Astrocyte (in vitro differentiated cells and primary cell): Measurements from ENCODE around the gene CCSER1. TPM values are rescaled to one million over a fixed set of nuclear protein-coding genes. Genes with fewer than 3 reads are reported as not detected.

Experiments
- DNase-seq: peaks from one replicate; pipeline ENCODE4 v3.0.0-alpha.2; 2010; ENCODE audit warnings: low read depth
- FAIRE-seq: peaks from 2 replicates; lab custom pipeline; 2011; peaks lifted over from hg19 to GRCh38; lab: Jason Lieb, UNC
- H2AFZ ChIP-seq: 2 replicates; pipeline ENCODE4 v1.6.0; 2012; ENCODE audit warnings: low read depth, low read length, inconsistent platforms
- H3K27ac ChIP-seq: 2 replicates; pipeline ENCODE4 v1.5.1; 2011; ENCODE audit warnings: low read depth, low read length, inconsistent platforms
- H3K27me3 ChIP-seq: 2 replicates; pipeline ENCODE4 v1.6.0; 2011; ENCODE audit warnings: low read length, inconsistent platforms; ENCODE audit not compliant: insufficient read depth
- H3K36me3 ChIP-seq: 2 replicates; pipeline ENCODE4 v1.5.1; 2011; ENCODE audit warnings: low read length, inconsistent platforms; ENCODE audit not compliant: insufficient read depth
- H3K4me1 ChIP-seq: 2 replicates; pipeline ENCODE4 v1.5.1; 2011; ENCODE audit warnings: low read length, inconsistent platforms; ENCODE audit not compliant: insufficient read depth
- H3K4me2 ChIP-seq: 2 replicates; pipeline ENCODE4 v1.6.0; 2012; ENCODE audit warnings: low read length, inconsistent platforms
- H3K4me3 ChIP-seq: 2 replicates; pipeline ENCODE4 v1.5.1; 2011; ENCODE audit warnings: low read depth, mild to moderate bottlenecking, low read length, inconsistent platforms; ENCODE audit not compliant: insufficient read depth
- H3K79me2 ChIP-seq: 2 replicates; pipeline ENCODE4 v1.6.0; 2012; ENCODE audit warnings: mild to moderate bottlenecking, low read length, inconsistent platforms; ENCODE audit not compliant: insufficient read depth
- H3K9ac ChIP-seq: 2 replicates; pipeline ENCODE4 v1.6.0; 2012; ENCODE audit warnings: mild to moderate bottlenecking, low read length, inconsistent platforms
- H3K9me3 ChIP-seq: 2 replicates; pipeline ENCODE4 v1.5.1; 2012; ENCODE audit warnings: low read depth, mild to moderate bottlenecking, low read length, inconsistent platforms; ENCODE audit not compliant: insufficient read depth
- H4K20me1 ChIP-seq: 2 replicates; pipeline ENCODE4 v1.6.0; 2012; ENCODE audit warnings: low read length, inconsistent platforms; ENCODE audit not compliant: insufficient read depth
- H3K27ac Mint-ChIP-seq: one replicate; pipeline ENCODE4 v1.8.0; 2021; ENCODE audit warnings: mild to moderate bottlenecking, mixed read lengths; ENCODE audit not compliant: unreplicated experiment
- H3K27me3 Mint-ChIP-seq: one replicate; pipeline ENCODE4 v1.8.0; 2021; ENCODE audit warnings: low read depth, mixed read lengths; ENCODE audit not compliant: unreplicated experiment
- H3K36me3 Mint-ChIP-seq: one replicate; pipeline ENCODE4 v1.8.0; 2021; ENCODE audit warnings: low read depth, mixed read lengths; ENCODE audit not compliant: unreplicated experiment
- H3K4me1 Mint-ChIP-seq: one replicate; pipeline ENCODE4 v1.8.0; 2021; ENCODE audit warnings: low read depth, mixed read lengths; ENCODE audit not compliant: unreplicated experiment
- H3K4me3 Mint-ChIP-seq: one replicate; pipeline ENCODE4 v1.8.0; 2021; ENCODE audit warnings: mild to moderate bottlenecking, moderate library complexity, mixed read lengths; ENCODE audit not compliant: unreplicated experiment
- H3K9me3 Mint-ChIP-seq: one replicate; pipeline ENCODE4 v1.8.0; 2021; ENCODE audit warnings: mild to moderate bottlenecking, mixed read lengths; ENCODE audit not compliant: unreplicated experiment
- CTCF ChIP-seq: IDR thresholded peaks from 2 replicates; pipeline ENCODE4 v1.5.1; 2011; ENCODE audit warnings: low read depth, mild to moderate bottlenecking, inconsistent platforms, low read length, moderate library complexity; ENCODE audit not compliant: insufficient read depth
- EZH2 ChIP-seq: IDR thresholded peaks from 2 replicates; pipeline ENCODE4 v1.6.1; 2012; ENCODE audit warnings: mild to moderate bottlenecking, low read length, inconsistent platforms; ENCODE audit not compliant: insufficient read depth
- total RNA-seq: library from RNA; stranded (reverse); gene quantifications from 2 replicates; pipeline ENCODE4 v1.2.1, GENCODE V29; 2021

The CCSER1 gene
- total RNA-seq, 1 donor from 2014 or later, result 2.2 TPM

DNA sequence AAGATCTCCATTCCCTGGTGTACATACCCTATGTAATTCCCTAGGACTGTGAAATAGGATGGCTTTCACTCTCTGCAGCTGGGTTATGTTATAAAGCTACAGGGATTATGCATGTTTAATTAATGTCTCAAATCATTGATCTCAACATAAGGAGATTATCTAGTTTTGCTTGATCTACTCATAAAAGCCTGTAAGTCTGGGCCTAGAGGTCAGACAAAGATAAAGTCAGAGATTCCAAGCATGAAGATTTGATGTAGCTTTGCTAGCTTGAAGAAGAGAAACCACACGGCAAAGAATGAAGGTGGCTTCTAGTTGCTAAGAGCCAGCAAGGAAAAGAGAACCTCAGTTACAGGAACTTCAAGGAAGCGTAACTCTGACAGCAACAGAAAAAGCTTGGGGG is 456.9 kb downstream of the CCSER1 start:
- TF ChIP-seq CTCF, result no peak
- TF ChIP-seq EZH2, result no peak
- H3K79me2 ChIP-seq, result no peaks in the 10 kb centered on the region
- H3K4me1 ChIP-seq, result no peaks in the 10 kb centered on the region
- Mint-ChIP-seq H3K27ac (no peak overlapping the region), H3K4me1 (peaks cover 4% of the 10 kb centered on the region), H3K36me3 (no peaks in the 10 kb centered on the region), H3K9me3 (no peaks in the 10 kb centered on the region), H3K27me3 (no peaks in the 10 kb centered on the region), H3K4me3 (no peak overlapping the region)
- H4K20me1 ChIP-seq, result no peaks in the 10 kb centered on the region
- H3K27ac ChIP-seq, result no peak overlapping the region
- no peaks in the 10 kb centered on the region for H3K27me3 ChIP-seq
- H3K9me3 ChIP-seq, result no peaks in the 10 kb centered on the region
- H3K4me2 ChIP-seq, result no peak overlapping the region
- H3K9ac ChIP-seq, result no peak overlapping the region
- H3K4me3 ChIP-seq, result no peak overlapping the region
- no peak for DNase-seq
- no peak for FAIRE-seq
- no peaks in the 10 kb centered on the region for H3K36me3 ChIP-seq
- H2AFZ ChIP-seq, result no peak overlapping the region

DNA sequence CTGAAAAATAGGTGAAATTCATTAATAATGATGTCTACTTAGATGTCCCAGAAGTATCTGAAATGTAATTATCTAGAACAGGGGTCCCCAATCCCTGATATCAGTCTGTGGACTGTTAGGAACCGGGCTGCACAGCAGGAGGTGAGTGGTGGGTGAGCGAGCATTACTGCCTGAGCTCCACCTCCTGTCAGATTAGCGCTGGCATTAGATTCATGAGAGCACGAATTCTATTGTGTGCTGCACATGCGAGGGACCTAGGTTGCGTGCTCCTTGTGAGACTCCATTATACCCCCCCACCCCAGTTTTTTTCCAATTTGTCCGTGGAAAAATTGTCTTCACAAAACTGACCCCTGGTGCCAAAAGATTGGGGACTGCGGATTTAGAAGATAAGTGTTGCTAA is 458.8 kb downstream of the CCSER1 start:
- Mint-ChIP-seq H3K36me3 (no peaks in the 10 kb centered on the region), H3K27ac (no peak overlapping the region), H3K4me1 (peaks cover 4% of the 10 kb centered on the region), H3K27me3 (no peaks in the 10 kb centered on the region), H3K9me3 (peaks cover 4% of the 10 kb centered on the region), H3K4me3 (no peak overlapping the region)
- H3K4me1 ChIP-seq, result no peaks in the 10 kb centered on the region
- no peaks in the 10 kb centered on the region for H3K9me3 ChIP-seq
- H3K4me3 ChIP-seq, result no peak overlapping the region
- FAIRE-seq (no peak), DNase-seq (no peak)
- H4K20me1 ChIP-seq, result no peaks in the 10 kb centered on the region
- no peaks in the 10 kb centered on the region for H3K36me3 ChIP-seq
- no peak overlapping the region for H2AFZ ChIP-seq
- TF ChIP-seq CTCF (no peak), EZH2 (no peak)
- no peaks in the 10 kb centered on the region for H3K27me3 ChIP-seq
- H3K79me2 ChIP-seq, result no peaks in the 10 kb centered on the region
- H3K4me2 ChIP-seq, result no peak overlapping the region
- H3K9ac ChIP-seq, result no peak overlapping the region
- no peak overlapping the region for H3K27ac ChIP-seq

DNA sequence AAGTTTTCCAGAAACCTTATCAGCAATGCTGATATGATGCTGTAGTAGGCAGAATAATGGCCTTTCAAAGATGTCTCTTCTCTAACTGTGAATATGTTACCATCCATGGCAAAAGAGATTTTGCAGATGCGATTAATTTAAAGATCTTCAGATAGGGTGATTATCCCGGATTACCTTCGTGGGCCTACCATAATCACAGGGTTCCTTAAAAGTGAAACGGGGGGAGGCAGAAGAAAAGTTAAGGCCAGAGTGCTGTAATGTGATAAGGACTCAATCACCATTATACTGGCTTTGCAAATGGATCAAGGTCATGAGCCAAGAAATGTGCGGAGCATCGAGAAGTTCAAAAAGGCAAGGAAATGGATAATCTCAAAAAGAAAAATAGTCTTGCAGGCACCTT is 459.6 kb downstream of the CCSER1 start:
- Histone ChIP-seq H3K27ac (no peak overlapping the region), H3K4me1 (no peaks in the 10 kb centered on the region), H3K9ac (no peak overlapping the region), H3K4me2 (no peak overlapping the region), H3K4me3 (no peak overlapping the region), H3K9me3 (no peaks in the 10 kb centered on the region), H3K79me2 (no peaks in the 10 kb centered on the region), H2AFZ (no peak overlapping the region), H3K27me3 (no peaks in the 10 kb centered on the region), H4K20me1 (no peaks in the 10 kb centered on the region), H3K36me3 (no peaks in the 10 kb centered on the region)
- Mint-ChIP-seq H3K4me3 (no peak overlapping the region), H3K36me3 (no peaks in the 10 kb centered on the region), H3K9me3 (peaks cover 4% of the 10 kb centered on the region), H3K4me1 (peaks cover 4% of the 10 kb centered on the region), H3K27me3 (no peaks in the 10 kb centered on the region), H3K27ac (no peak overlapping the region)
- no peak for DNase-seq
- TF ChIP-seq CTCF (no peak), EZH2 (no peak)
- FAIRE-seq, result no peak
